HepG2 (cell line): ENCODE data around the gene PTPRD. TPM values are rescaled to one million over a fixed set of nuclear protein-coding genes. Genes with fewer than 3 reads are reported as not detected.

Source experiments
- GATAD1 ChIP-seq: IDR thresholded peaks from 2 replicates; pipeline ENCODE4 v1.6.1; 2016; ENCODE audit warnings: missing genetic modification reagents, missing compliant biosample characterization
- ZFP90 ChIP-seq: sonication (generic); formaldehyde crosslinking; IDR thresholded peaks from 2 replicates; pipeline ENCODE4 v1.8.0; 2022; ENCODE audit warnings: missing genetic modification reagents, mild to moderate bottlenecking, inconsistent platforms, borderline replicate concordance
- ZFY ChIP-seq: sonication (generic); formaldehyde crosslinking; IDR thresholded peaks from 2 replicates; pipeline ENCODE4 v1.4.0; 2020; ENCODE audit warnings: missing genetic modification reagents
- ZSCAN21 ChIP-seq: sonication (generic); formaldehyde crosslinking; IDR thresholded peaks from 2 replicates; pipeline ENCODE4 v1.8.0; 2022; ENCODE audit warnings: mild to moderate bottlenecking, missing genetic modification reagents, moderate library complexity, borderline replicate concordance
- polyA plus RNA-seq, 8 experiments: library from polyadenylated mRNA; depleted of rRNA in 3 of 8; stranded (reverse) in 7 of 8; unstranded in 1 of 8; fragments of >200 nt; fragmentation: Illumina TruSeq in 4 of 8; extraction: Trizol in 4 of 8; gene quantifications; 2 replicates each; pipeline versions ENCODE4 v1.2.1 to v1.2.3, GENCODE V29; 2011 to 2016; ENCODE audit warnings: low read depth in 4 of 8, missing spikeins in 1 of 8, mixed read lengths in 1 of 8; ENCODE audit not compliant: insufficient read depth in 1 of 8
- total RNA-seq, 5 experiments: library from RNA; depleted of rRNA; stranded (reverse); fragments of >200 nt; fragmentation: Illumina TruSeq; extraction: Trizol; gene quantifications; 2 replicates each; pipeline ENCODE4 v1.2.3, GENCODE V29; 2016; ENCODE audit warnings: low read depth in 1 of 5
- TF ChIP-seq, protein P1 (sequence below): sonication (generic); formaldehyde crosslinking; IDR thresholded peaks from 2 replicates; pipeline ENCODE4 v1.8.0; 2022; ENCODE audit warnings: missing genetic modification reagents, mild to moderate bottlenecking, inconsistent platforms, borderline replicate concordance
- TF ChIP-seq, protein P2 (sequence below): fragments of 450-650 bp; IDR thresholded peaks from 2 replicates; pipeline ENCODE4 v1.6.1; 2017
- TF ChIP-seq, protein P3 (sequence below): sonication (generic); formaldehyde crosslinking; IDR thresholded peaks from 2 replicates; pipeline ENCODE4 v1.4.0; 2020; ENCODE audit warnings: missing genetic modification reagents
- TF ChIP-seq, protein P4 (sequence below): IDR thresholded peaks from 2 replicates; pipeline ENCODE4 v1.6.1; 2016; ENCODE audit warnings: control low read depth
- TF ChIP-seq, protein P5 (sequence below): sonication (generic); formaldehyde crosslinking; IDR thresholded peaks from 2 replicates; pipeline ENCODE4 v1.4.0; 2020; ENCODE audit warnings: missing genetic modification reagents, borderline replicate concordance
- TF ChIP-seq, protein P6 (sequence below): sonication (generic); formaldehyde crosslinking; conservative IDR thresholded peaks from 2 replicates; pipeline ENCODE4 v1.8.0; 2022; ENCODE audit warnings: low read depth, missing genetic modification reagents

PTPRD gene
- total and polyA plus RNA-seq, 2 of the 13 experiments (the other 11 are each of a cell fraction or from before 2014, with no cell fraction given) = 0.05 TPM; not detected in 1

DNA sequence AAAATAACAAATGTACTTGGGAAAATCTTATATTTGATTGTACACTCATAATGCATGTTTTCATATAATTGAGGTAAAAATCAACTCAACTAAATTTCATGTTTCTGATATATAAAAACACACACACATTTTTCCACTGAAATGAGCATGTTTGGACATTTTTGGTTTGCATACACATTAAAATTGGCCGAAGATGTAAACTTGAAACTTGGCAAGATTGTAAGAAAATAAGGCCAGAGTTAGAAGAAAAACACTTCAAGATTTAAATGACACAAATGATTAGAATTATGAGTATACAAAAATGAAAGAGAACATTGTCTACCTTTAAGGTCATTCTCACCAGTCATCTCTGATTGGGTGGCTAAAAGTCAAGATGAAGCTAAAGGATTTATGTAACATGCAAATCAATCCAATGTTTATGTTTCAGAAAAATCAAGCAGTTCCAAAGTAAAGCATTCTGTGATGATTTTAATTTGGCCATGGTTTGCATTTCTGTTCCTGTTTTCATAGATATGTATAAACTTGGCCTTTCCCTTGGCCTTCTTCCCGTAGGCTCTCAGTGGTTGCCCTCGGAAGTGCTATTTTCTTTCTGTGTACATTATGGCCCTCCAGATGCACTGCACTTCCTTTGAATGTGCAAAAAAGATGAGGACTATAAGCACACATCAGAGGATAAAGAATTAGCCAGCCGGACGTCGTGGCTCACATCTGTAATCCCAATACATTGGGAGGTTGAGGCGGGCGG lies 1707.9 kb downstream of the PTPRD start (continued):
- TF ChIP-seq, protein P1, sequence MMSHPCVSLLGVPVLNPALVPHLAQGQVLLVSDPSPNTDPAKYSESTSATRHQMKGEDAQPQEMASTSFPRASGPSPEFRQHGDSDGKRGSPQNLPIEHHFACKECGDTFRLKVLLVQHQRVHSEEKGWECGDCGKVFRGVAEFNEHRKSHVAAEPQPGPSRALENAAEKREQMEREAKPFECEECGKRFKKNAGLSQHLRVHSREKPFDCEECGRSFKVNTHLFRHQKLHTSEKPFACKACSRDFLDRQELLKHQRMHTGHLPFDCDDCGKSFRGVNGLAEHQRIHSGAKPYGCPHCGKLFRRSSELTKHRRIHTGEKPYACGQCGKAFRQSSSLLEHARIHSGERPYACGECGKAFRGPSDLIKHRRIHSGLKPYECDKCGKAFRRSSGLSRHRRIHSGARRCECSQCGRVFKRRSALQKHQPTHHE (CRISPR knock-in tag) = no peak
- TF ChIP-seq ZSCAN21 (CRISPR knock-in tag) = no peak
- no peak for TF ChIP-seq ZFY
- TF ChIP-seq GATAD1 = no peak
- TF ChIP-seq, protein P2, sequence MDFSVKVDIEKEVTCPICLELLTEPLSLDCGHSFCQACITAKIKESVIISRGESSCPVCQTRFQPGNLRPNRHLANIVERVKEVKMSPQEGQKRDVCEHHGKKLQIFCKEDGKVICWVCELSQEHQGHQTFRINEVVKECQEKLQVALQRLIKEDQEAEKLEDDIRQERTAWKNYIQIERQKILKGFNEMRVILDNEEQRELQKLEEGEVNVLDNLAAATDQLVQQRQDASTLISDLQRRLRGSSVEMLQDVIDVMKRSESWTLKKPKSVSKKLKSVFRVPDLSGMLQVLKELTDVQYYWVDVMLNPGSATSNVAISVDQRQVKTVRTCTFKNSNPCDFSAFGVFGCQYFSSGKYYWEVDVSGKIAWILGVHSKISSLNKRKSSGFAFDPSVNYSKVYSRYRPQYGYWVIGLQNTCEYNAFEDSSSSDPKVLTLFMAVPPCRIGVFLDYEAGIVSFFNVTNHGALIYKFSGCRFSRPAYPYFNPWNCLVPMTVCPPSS = no peak
- TF ChIP-seq, protein P3, sequence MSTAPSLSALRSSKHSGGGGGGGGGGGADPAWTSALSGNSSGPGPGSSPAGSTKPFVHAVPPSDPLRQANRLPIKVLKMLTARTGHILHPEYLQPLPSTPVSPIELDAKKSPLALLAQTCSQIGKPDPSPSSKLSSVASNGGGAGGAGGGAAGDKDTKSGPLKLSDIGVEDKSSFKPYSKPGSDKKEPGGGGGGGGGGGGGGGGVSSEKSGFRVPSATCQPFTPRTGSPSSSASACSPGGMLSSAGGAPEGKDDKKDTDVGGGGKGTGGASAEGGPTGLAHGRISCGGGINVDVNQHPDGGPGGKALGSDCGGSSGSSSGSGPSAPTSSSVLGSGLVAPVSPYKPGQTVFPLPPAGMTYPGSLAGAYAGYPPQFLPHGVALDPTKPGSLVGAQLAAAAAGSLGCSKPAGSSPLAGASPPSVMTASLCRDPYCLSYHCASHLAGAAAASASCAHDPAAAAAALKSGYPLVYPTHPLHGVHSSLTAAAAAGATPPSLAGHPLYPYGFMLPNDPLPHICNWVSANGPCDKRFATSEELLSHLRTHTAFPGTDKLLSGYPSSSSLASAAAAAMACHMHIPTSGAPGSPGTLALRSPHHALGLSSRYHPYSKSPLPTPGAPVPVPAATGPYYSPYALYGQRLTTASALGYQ (CRISPR knock-in tag) = no peak
- TF ChIP-seq ZFP90 (CRISPR knock-in tag) = no peak
- TF ChIP-seq, protein P4, sequence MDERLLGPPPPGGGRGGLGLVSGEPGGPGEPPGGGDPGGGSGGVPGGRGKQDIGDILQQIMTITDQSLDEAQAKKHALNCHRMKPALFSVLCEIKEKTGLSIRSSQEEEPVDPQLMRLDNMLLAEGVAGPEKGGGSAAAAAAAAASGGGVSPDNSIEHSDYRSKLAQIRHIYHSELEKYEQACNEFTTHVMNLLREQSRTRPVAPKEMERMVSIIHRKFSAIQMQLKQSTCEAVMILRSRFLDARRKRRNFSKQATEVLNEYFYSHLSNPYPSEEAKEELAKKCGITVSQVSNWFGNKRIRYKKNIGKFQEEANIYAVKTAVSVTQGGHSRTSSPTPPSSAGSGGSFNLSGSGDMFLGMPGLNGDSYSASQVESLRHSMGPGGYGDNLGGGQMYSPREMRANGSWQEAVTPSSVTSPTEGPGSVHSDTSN = no peak
- TF ChIP-seq, protein P5, sequence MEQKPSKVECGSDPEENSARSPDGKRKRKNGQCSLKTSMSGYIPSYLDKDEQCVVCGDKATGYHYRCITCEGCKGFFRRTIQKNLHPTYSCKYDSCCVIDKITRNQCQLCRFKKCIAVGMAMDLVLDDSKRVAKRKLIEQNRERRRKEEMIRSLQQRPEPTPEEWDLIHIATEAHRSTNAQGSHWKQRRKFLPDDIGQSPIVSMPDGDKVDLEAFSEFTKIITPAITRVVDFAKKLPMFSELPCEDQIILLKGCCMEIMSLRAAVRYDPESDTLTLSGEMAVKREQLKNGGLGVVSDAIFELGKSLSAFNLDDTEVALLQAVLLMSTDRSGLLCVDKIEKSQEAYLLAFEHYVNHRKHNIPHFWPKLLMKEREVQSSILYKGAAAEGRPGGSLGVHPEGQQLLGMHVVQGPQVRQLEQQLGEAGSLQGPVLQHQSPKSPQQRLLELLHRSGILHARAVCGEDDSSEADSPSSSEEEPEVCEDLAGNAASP (CRISPR knock-in tag) = no peak
- TF ChIP-seq, protein P6, sequence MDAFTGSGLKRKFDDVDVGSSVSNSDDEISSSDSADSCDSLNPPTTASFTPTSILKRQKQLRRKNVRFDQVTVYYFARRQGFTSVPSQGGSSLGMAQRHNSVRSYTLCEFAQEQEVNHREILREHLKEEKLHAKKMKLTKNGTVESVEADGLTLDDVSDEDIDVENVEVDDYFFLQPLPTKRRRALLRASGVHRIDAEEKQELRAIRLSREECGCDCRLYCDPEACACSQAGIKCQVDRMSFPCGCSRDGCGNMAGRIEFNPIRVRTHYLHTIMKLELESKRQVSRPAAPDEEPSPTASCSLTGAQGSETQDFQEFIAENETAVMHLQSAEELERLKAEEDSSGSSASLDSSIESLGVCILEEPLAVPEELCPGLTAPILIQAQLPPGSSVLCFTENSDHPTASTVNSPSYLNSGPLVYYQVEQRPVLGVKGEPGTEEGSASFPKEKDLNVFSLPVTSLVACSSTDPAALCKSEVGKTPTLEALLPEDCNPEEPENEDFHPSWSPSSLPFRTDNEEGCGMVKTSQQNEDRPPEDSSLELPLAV (CRISPR knock-in tag) = no peak
